GM12872 (cell line): ENCODE measurements around the gene TGFBR1.

Experiments
- CTCF ChIP-seq: IDR thresholded peaks from 3 replicates; pipeline ENCODE4 v1.5.1; 2011; ENCODE audit warnings: low read depth, mild to moderate bottlenecking, low read length, moderate library complexity; ENCODE audit not compliant: insufficient read depth

The TGFBR1 gene

GRCh38 chr9:99104459-99105151 is at the start of gene TGFBR1:
Gene TGFBR1 (plus strand): TSS chr9:99105113. CDS start chr9:99105206, 93 bp downstream.
- no peak for TF ChIP-seq CTCF

- TF ChIP-seq CTCF = no peak
Observed at GRCh38 chr9:99055384-99055783, 49.5 kb upstream of the TGFBR1 start.

GRCh38 chr9:99056186-99056585 is 48.7 kb upstream of the TGFBR1 start:
- TF ChIP-seq CTCF = no peak

GRCh38 chr9:99056886-99057664 is 47.8 kb upstream of the TGFBR1 start:
- TF ChIP-seq CTCF = no peak

GRCh38 chr9:99057665-99058625 is 47.0 kb upstream of the TGFBR1 start:
- TF ChIP-seq CTCF = no peak

GRCh38 chr9:99058964-99059921 is 45.7 kb upstream of the TGFBR1 start:
- no peak for TF ChIP-seq CTCF
